T-helper 22 cell (primary cell): ENCODE results near the gene XCL1.
"Not testable (repeated sequence)": the region's sequence is repeated elsewhere in the genome, so short reads cannot be mapped to it uniquely, and the experiment has no call there.

ENCODE experiments used
- DNase-seq: peaks from one replicate; pipeline ENCODE4 v3.0.0-alpha.2; 2020; ENCODE audit warnings: low read depth

XCL1 gene, protein sequence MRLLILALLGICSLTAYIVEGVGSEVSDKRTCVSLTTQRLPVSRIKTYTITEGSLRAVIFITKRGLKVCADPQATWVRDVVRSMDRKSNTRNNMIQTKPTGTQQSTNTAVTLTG

DNA sequence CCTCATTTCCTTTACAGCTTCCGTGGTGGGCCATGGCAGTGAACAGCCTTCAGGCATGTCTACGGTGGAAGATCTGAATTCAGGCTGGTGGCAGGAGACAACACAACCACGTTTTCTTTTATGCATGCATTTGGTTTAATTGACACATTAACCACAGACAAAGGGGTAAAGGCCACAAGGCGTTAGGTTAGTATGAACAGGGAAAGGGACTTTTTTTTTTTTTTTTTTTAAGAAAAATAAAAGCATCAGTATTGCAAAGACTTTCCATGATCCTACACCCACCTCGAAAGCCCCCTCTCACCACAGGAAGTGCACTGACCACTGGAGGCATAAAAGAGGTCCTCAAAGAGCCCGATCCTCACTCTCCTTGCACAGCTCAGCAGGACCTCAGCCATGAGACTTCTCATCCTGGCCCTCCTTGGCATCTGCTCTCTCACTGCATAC is at the start of gene XCL1:
TSS of gene XCL1 (plus strand) at position 361 of the 444 bp plus-strand sequence. CDS start at position 394, 33 bp downstream.
- DNase-seq = not testable (repeated sequence)

DNA sequence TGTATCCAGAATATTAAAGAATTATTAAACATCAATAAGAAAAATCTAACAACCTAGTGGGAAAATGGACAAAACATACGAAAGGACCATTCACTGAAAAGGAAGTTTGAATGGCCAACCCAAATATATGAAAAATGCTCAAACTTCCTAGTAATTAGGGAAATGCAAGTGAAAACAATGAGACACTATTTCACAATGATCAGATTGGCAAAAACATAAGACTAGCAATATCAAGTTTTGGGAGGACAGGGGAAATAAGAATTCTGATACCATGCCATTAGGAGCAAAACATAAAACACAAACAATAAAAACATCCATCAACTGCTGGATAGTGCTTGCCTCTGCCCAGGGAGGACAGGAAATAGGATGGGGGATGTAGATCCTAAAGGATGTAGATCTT is 46.9 kb upstream of the XCL1 start:
- no peak for DNase-seq

DNA sequence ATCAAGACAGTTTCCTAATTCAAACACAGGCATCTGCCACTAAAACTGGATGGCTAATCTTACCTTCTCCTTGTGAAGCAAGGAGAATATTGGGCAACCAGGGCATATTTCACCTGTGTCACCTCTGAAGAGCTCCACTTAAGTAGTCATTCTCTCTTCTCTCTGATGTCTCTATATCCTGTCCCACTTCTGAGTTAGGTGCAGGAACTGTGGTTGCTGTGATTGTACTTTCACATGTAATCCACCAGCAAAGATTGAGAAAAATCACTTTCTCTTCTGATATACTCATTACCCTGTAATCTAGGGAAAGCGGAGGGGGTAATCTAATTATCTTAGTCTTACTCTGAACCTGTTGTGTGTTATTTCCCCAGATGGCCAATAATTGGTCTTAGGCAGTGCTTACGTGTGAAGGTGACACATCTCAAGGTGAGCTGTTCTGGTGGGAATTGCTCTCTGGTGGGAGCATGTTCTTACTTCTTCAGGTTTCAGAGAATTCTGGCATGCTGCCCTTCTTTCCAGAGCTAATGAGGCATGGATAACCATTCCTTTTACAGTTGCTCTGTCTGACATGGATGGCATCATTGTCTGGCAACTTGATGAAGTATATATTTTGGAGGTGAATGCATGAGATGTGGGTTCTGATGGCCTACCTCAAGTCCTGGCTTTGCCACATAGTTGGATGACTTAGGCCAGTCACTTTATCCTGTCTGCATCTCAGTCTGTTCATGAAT is 44.6 kb upstream of the XCL1 start:
- no peak for DNase-seq

DNA sequence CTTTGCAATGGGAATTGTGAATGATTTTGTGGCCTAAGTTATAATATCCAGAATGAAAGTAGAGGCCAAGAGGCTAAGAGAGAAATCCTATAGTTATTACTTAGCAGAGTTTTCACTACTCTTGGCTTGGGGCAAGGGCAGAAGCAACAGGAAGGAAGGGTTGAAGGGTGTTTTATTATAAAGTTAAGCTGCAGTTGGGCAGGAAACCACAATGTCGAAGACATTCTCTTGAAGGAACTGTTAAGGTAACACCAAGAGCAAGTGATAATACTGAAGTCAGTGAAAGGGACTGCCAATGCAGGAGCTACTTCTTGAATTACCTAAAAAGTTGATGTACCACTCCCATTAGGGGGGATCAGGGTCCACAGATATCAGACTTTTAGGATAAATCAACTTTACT is 40.9 kb upstream of the XCL1 start:
- DNase-seq = no peak

DNA sequence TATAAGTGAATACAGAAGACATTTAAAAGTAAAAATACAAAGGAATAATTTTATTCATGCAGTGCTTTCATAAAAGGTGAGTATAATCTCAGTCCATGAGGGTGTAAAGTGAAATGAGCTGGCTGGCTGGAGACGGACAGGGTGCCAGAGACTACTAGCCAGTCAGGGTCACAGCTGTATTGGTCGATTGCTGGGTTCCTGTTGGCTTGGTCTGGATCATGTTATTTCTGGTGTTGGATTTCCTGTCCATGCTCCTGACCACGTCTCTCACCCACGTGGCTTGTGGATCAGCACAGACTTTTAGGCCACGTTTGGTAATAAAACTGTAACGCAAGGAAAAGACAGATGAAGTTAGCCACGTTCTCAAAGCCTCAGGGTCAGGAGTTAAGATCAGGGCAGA is 35.6 kb upstream of the XCL1 start:
- not testable (repeated sequence) for DNase-seq

DNA sequence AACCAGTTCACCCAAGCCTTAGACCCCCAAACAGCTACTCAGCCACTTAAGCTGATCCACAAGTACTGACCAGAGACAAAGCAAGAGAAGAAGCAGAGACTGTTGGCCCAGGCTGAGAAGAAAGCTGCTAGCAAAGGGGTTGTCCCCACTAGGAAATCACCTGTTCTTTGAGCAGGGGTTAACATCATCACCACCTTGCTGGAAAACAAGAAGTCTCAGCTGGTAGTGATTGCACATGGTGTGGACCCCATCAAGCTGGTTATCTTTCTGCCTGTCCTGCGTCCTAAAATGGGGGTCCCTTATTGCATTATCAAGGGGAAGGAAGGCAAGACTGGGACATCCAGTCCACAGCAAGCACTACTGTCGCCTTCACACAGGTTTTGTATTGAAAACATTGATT is 33.4 kb upstream of the XCL1 start:
- DNase-seq = not testable (repeated sequence)

DNA sequence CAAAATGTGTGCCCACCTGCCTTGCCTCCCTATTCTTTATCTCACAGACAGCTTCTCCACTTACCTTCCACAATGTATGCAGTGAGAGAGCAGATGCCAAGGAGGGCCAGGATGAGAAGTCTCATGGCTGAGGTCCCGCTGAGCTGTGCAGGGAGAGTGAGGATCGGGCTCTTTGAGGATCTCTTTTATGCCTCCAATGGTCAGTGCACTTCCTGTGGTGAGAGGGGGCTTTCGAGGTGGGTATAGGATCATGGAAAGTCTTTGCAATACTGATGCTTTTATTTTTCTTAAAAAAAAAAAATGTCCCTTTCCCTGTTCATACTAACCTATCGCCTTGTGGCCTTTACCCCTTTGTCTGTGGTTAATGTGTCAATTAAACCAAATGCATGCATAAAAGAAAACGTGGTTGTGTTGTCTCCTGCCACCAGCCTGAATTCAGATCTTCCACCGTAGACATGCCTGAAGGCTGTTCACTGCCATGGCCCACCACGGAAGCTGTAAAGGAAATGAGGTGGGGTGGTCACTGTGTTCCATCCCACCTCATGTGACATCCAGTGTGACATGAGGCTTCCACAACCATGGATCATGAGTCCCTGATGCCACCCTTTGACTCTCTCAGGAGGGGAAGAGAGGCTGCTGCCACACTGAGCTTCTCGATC is 32.4 kb upstream of the XCL1 start, which contains the start of gene XCL2:
TSS of gene XCL2 (minus strand) at position 158 of the 659 bp plus-strand sequence. CDS start at position 125, 33 bp downstream.
- not testable (repeated sequence) for DNase-seq

DNA sequence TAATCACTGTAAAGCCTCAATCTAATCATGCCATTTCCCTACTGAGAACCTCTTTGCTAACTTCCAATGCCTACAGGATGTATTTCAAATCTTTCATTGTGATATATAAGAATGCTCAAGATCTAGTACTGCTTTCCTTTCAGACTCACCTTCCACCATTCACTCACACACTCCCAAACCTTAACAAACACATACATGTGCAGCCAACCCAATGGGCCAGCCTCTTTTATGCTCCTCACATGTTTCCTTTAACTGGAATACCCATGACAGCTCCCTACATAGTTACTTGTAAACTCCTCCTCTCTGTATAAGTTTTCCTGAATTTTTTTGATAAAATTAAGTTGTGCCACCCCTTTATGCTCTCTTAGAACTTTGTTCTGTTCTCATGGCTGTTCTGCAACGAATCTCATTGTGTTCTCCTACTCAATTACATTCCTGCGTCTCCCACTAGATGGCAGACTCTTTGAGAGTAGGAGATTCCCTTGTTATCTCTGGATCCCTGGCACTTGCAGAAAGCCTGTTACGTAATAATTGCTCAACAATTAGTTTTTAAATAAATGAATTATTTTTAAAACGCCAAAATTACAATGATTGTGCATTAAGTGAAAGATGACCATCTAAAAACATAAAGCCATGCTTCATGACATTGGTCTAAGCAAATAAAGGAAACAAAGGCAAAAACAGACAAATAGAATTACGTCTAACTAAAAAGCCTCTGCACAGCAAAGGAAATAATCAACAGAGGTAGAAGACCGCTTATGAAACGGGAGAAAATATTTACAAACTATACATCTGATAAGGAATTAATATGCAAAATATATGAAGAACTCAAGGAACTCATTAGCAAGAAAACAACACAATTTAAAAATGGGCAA is 30.5 kb upstream of the XCL1 start:
- DNase-seq = not testable (repeated sequence)

DNA sequence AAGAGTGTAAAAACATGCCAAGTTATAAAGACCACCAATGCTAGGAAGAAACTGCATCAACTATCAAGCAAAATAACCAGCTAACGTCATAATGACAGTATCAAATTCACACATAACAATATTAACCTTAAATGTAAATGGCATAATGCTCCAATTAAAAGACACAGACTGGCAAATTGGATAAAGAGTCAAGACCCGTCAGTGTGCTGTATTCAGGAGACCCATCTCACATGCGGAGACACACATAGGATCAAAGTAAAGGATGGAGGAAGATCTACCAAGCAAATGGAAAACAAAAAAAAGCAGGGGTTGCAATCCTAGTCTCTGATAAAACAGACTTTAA is 29.9 kb upstream of the XCL1 start:
- DNase-seq = not testable (repeated sequence)

DNA sequence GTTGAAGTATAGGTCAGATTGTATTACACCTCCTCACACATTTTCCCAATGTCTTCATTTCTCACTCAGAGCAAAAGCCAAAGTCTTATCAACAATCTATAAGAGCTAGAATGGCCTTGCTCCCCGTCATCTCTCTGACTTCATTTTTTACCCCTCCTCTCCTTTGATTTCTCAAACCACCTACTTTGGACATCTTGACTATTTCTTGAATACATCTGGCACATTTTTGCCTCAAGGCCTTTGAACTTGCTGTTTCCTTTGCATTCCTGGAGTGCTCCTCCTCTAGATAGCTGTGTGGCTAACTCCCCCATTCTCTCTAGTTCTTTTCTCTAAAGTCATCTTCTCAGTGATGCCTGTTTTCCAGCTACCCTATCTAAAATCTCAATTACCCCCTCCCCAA is 25.4 kb upstream of the XCL1 start:
- DNase-seq = no peak

DNA sequence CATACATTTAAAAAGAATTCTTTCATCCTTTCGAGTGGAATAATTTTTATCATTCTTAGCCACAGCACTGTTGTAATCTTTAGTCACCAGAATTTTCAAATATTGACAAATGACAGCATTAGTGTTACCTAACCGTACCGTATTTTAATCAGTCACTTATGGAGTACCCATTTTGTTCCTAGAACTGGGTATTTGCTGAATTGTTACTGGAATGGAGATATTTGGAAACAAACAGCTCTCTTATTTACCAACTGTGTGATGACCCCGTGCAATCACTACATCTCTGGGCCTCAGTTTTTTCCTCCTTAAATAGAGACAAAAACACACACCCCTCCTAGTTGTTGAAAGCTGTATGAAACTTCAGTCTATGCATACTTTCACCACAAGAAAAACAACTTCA is 24.7 kb upstream of the XCL1 start:
- no peak for DNase-seq

DNA sequence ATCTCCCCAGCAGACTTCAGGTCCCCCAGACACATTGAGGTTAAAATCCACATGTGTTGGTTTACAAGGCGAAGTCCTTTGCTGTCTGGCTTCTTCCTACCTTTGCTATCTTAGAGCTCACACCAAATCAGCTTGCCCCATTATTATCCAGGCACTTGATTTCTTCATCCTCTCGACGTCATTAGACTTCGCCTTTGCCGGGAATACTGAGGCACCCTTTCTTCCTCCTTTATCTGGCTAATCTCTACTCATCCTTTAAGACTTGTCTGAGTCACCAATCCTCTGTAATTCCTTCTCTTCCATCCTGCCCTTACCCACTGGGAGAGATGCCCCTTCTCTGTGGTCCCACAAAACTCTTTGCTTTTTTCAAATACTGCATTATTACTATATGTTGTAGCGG is 23.4 kb upstream of the XCL1 start:
- no peak for DNase-seq

DNA sequence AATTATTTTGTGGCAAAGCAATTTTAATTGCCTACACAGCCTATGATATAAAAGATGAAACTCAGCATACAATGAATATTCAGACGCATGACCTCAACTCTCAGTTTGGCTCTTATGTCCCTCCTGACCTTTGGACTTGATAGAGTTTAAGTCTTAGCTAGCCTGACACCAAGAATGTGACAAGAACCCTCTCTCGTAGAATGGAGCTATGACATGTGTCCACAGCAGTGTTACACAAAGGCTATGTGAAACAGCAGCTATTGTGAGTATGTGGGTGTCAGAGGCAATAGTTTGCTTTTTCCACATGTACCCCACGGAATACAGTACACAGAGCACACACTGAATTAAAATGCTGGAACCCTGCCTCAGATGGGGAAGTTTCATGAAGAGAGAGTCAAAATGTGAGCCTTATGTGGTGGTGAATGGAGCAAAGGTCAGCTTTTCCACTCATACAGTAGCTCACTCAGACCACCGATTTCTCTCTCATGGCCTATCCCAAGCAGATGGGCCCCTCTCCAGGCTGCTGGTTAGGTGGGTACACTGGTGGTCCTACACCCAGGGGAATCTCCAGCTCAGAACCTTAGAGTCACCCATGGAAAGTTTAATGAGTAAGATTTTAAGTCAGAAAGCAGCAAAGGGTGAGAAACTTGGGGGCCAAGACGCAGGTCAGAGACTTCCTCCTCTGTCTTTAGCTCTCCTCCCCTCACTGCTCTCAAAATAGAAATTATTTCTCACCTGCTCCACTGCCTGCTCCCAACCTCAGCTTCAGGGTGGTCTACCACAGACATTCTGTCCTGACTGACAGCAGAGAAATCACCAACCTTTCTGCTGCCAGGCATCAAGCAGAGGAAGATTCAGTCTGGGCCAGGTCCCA is 22.5 kb upstream of the XCL1 start:
- DNase-seq = no peak

DNA sequence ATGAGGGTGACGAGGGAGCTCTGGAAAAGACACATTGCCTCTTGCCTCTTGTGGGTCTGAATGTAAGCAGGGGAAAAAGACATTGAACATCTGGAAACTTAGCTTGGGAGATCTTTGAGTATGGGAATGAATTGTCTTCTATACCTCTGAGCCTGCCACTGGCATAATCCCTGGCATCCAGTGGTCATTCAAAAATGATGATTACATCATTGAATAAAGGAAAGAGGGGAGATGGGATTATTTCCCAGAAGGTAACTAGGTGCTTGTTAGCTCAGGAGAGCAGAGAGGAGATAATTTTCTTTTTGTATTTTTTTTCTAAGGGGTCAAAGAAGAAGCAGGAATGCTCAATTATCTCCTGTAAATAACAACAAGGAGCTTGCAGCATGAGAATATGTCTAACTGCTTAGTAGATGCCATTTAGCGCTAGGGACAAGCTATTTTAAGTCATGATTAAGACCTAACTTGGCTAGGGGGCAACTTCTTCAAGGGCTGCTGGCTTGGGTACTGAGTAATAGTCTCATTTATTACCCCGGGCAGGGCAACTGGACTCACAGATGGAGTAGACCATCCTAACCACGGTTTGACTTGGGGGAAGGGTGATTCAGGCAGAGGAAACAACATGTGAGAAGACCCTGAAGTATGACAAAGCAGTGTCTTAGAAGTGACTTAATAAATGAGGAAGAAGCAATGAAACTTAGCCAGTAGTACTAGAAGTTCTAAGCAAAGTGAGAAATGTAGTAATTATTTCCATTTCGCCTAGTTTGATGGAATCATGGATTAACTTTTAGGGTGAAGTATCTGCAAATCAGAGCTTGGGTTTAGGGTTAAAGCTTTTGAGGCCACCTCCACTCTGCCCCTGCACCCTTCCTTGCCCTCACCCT is 21.6 kb upstream of the XCL1 start:
- DNase-seq = no peak

DNA sequence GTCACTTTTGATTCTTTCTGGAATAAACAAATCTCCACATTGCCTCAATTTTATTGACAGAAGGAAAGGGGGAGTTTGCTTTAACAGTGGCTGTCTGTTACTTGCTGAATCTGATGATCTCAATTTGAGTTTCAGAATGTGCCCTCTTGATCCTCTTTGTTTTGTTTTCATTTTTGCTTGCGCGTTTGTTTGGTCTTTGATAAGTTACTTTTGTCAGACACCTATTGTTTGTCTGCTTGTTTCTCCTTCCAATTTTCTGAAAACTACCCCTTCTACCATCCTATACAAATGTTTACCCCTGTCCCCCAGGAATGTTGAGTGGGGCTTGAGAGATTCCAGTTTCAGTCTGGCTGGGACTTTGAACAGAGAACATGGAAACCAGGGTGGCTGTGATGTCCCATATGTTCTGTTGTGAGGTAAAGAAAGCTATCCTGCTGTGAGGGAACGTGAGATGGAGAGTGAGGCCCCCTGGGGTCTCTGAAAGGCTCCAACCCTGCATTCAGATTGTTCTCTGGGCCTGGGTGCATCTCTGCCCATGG is 20.8 kb upstream of the XCL1 start:
- no peak for DNase-seq

DNA sequence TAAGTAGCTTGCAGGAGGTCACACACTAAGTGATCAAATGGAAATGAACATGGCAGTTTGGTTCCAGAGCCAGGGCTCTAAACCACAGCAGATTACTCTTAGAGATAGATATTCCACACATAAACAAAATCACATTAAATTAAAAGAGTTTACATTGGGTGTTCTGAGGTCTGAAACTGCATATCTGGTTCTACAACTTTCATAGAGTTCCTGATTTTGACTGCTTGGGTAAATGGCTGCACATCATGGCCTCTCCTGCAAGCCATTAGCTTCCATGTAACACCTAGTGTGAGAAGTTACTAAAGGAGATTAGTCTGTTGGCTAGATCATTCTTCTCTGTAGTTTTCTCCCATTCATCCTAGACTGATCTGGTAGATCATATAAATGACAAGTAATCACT is 19.8 kb upstream of the XCL1 start:
- no peak for DNase-seq

DNA sequence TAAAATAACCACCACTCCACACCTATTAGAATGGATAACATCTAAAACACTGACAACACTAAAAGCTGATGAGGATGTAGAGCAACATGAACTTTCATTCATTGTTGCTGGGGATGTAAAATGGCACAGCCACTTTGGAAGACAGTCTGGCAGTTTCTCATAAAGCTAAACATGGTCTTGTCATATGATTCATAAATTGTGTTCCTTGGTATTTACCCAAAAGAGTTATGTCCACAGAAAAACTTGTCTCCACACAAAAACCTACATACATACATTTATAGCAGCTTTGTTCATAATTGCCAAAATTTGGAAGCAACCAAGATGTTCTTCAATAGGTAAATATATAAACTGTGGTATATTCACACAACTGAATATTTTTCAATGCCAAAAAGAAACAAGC is 16.0 kb upstream of the XCL1 start:
- DNase-seq = no peak

DNA sequence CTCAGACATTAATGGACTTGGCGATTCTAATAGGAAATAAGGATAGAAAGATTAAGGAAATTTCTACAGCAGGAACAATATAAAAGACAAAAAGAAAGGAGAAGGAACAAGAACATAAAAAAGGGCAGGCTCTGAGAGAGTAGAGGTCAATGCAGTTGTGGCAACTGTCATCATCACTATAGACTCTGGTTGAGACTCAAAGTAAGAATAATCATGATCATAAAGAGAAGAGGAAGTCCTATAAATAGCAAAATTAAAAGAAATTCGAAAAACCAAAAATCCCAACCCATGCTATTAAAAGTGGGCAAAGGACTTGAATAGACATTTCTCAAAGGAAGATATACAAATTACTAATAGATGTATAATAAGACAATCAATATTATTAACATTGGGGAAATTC is 14.4 kb upstream of the XCL1 start:
- no peak for DNase-seq

DNA sequence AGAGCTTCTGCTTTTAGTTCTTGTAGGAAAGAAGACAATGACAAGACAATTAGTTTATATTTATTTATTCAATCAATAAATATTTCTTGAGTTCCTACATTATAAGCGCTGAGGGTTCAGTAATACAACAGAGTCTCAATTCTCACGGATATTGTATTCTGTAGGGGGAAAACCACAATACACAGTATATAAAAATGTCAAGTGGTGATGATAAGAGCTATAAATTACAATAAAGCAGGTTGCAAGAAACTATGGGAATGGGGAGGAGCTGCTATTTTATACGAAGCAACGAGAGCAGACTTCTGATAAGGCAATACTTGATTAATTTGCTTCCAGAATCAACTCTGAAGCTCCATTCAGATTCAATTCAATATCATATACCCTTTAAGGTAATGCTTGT is 10.6 kb upstream of the XCL1 start:
- DNase-seq = no peak

DNA sequence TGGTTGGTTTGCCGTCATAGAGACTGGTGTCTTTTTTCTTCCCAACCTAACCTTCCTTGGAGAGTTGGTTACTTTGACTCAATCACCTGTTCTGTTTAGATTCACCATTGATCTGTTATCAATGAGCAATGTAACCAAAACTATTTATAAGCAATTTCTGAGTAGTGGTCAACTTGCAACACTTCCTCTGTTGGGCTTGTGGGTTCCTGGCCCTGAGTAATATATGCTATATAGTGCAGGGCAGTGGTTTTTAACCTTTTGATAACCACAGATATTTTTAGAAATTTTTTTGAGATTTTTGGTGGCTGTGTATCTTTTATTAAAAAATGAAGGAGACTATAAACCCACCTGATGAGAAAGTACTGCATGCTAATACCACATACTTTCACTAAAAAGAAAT is 9.4 kb upstream of the XCL1 start:
- DNase-seq = no peak
